HG02943 (cell line): ENCODE measurements around the gene OVCH2.
A peak's percentile ranks its signal among the peaks of the same experiment; 100 is the strongest.
"Not testable (repeated sequence)": the region's sequence is repeated elsewhere in the genome, so short reads cannot be mapped to it uniquely, and the experiment has no call there.

Experiments used
- ATAC-seq: cut with Tn5 transposase; IDR thresholded peaks from one replicate; pipeline ENCODE4 v1.9.1; 2021; ENCODE audit warnings: mild to moderate bottlenecking, low read depth, moderate library complexity; ENCODE audit not compliant: unreplicated experiment

Gene OVCH2

GRCh38 chr11:7706377-7706776 is at the start of gene OVCH2:
TSS of gene OVCH2 (minus strand) at chr11:7706477. CDS start at chr11:7706394, 83 bp downstream.
- ATAC-seq = no peak

GRCh38 chr11:7749456-7749855 is 43.2 kb upstream of the OVCH2 start:
- no peak for ATAC-seq

GRCh38 chr11:7734767-7735166 is 28.5 kb upstream of the OVCH2 start:
- ATAC-seq = not testable (repeated sequence)

GRCh38 chr11:7714786-7715185 is 8.5 kb upstream of the OVCH2 start:
- ATAC-seq = no peak

GRCh38 chr11:7703740-7704139 is 2.5 kb downstream of the OVCH2 start:
- no peak for ATAC-seq

- no peak for ATAC-seq
Observed at GRCh38 chr11:7696424-7696823, 9.9 kb downstream of the OVCH2 start.

GRCh38 chr11:7694235-7694634 is 12.0 kb downstream of the OVCH2 start:
- no peak for ATAC-seq

GRCh38 chr11:7692426-7692825 is 13.9 kb downstream of the OVCH2 start:
- no peak for ATAC-seq

- ATAC-seq = no peak
Observed at GRCh38 chr11:7691759-7692350, 14.4 kb downstream of the OVCH2 start.

GRCh38 chr11:7690648-7691047 is 15.6 kb downstream of the OVCH2 start:
- ATAC-seq = no peak

GRCh38 chr11:7689239-7689638 is 17.0 kb downstream of the OVCH2 start:
- no peak for ATAC-seq

- ATAC-seq = peak; percentile 77
Observed at GRCh38 chr11:7688238-7688826, 17.9 kb downstream of the OVCH2 start.

- no peak for ATAC-seq
Observed at GRCh38 chr11:7687386-7687785, 18.9 kb downstream of the OVCH2 start.

- ATAC-seq = no peak
Observed at GRCh38 chr11:7686761-7687160, 19.5 kb downstream of the OVCH2 start.

- no peak for ATAC-seq
Observed at GRCh38 chr11:7683571-7683970, 22.7 kb downstream of the OVCH2 start.

- ATAC-seq = no peak
Observed at GRCh38 chr11:7677796-7678201, 28.5 kb downstream of the OVCH2 start.

GRCh38 chr11:7677071-7677470 is 29.2 kb downstream of the OVCH2 start:
- ATAC-seq = no peak

GRCh38 chr11:7675631-7676030 is 30.6 kb downstream of the OVCH2 start:
- no peak for ATAC-seq

- no peak for ATAC-seq
Observed at GRCh38 chr11:7673724-7674434, 32.4 kb downstream of the OVCH2 start.

- no peak for ATAC-seq
Observed at GRCh38 chr11:7672960-7673723, 33.1 kb downstream of the OVCH2 start, which contains the start of gene CYB5R2. TSS of gene CYB5R2 (minus strand) at chr11:7673500. CDS start at chr11:7672825, 675 bp downstream.
